Activated CD4-positive, alpha-beta memory T cell treated with anti-CD3 and anti-CD28 coated beads for 36 hours (primary cell): ENCODE results near the gene SNX1. TPM values are rescaled to one million over a fixed set of nuclear protein-coding genes. Genes with fewer than 3 reads are reported as not detected.
"Not testable (repeated sequence)": the region's sequence is repeated elsewhere in the genome, so short reads cannot be mapped to it uniquely, and the experiment has no call there.

Source experiments
- CTCF ChIA-PET: fragments of 350-600 bp; sonication (Branson Sonifier 250); formaldehyde crosslinking; loops from one replicate; lab custom pipeline; 2021; ENCODE audit warnings: antibody characterized with exemption, inconsistent platforms; lab: Charles Lee
- POLR2A ChIA-PET: fragments of 350-600 bp; sonication (Branson Sonifier 250); formaldehyde crosslinking; loops from one replicate; lab custom pipeline; 2021; ENCODE audit warnings: antibody characterized with exemption; lab: Charles Lee
- DNase-seq: peaks from one replicate; pipeline ENCODE4 v3.0.0-alpha.2; 2020
- H3K27ac Mint-ChIP-seq: one replicate; pipeline ENCODE4 v1.8.0; 2021; ENCODE audit warnings: mixed read lengths
- H3K27me3 Mint-ChIP-seq: one replicate; pipeline ENCODE4 v1.8.0; 2021; ENCODE audit warnings: mixed read lengths
- H3K36me3 Mint-ChIP-seq: one replicate; pipeline ENCODE4 v1.8.0; 2021; ENCODE audit warnings: mixed read lengths
- H3K4me1 Mint-ChIP-seq: one replicate; pipeline ENCODE4 v1.8.0; 2021; ENCODE audit warnings: low read depth, mixed read lengths
- H3K4me3 Mint-ChIP-seq: one replicate; pipeline ENCODE4 v1.8.0; 2021; ENCODE audit warnings: mild to moderate bottlenecking, mixed read lengths
- H3K9me3 Mint-ChIP-seq: one replicate; pipeline ENCODE4 v1.8.0; 2021; ENCODE audit warnings: mixed read lengths
- intact Hi-C: fragments of 100-400 bp; cut with micrococcal nuclease; formaldehyde crosslinking; loops from one replicate; pipeline ENCODE4 v1.15.1; 2023
- total RNA-seq, 2 experiments: library from RNA; stranded (reverse); gene quantifications; one replicate each; pipeline ENCODE4 v1.2.3, GENCODE V29; 2021

Gene SNX1
- total RNA-seq, 2 experiments from 2014 or later = 99.3 to 102 TPM

DNA sequence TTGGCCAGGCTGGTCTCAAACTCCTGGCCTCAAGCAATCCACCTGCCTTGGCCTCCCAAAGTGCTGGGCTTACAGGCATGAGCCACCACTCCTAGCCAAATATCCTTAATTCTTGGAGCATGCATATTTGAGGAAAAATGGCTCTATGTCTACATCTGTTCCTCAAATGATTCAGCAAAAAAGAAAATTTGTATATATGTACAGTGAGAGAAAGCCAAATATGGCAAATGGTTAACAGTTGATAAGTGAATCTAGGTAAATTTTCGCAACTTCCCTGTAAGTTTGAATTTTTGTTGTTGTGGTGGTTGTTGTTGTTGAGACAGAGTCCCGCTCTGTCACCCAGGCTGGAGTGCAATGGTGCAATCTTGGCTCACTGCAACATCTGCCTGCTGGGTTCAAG lies 36.7 kb upstream of the SNX1 start:
- CTCF ChIA-PET = interaction anchor here (0.9 kb wide), 1 partner anchor 406 kb away, joined by 3 read pairs; no protein-coding TSS in a partner anchor
- H3K9me3 Mint-ChIP-seq, H3K4me1 Mint-ChIP-seq, H3K4me3 Mint-ChIP-seq, H3K27me3 Mint-ChIP-seq, POLR2A ChIA-PET, H3K27ac Mint-ChIP-seq, H3K36me3 Mint-ChIP-seq, intact Hi-C loops, DNase-seq: not testable (repeated sequence)

DNA sequence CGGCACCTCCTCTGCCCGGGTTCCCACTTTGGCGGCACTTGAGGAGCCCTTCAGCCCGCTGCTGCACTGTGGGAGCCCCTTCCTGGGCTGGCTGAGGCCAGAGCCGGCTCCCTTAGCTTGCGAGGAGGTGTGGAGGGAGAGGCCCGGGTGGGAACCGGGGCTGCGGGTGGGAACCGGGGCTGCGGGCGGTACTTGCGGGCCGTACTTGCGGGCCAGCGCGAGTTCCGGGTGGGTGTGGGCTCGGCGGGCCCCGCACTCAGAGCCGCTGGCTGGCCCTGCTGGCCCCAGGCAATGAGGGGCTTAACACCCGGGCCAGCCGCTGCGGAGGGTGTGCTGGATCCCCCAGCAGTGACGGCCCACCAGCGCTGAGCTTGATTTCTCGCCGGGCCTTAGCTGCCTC lies 35.1 kb upstream of the SNX1 start:
- POLR2A ChIA-PET = no interaction called here
- Mint-ChIP-seq H3K36me3 (no peaks in the 10 kb centered on the region), H3K4me3 (no peak overlapping the region), H3K27ac (no peak overlapping the region), H3K9me3 (no peaks in the 10 kb centered on the region), H3K4me1 (no peaks in the 10 kb centered on the region), H3K27me3 (no peaks in the 10 kb centered on the region)
- no peak for DNase-seq
- CTCF ChIA-PET = interaction anchor here (0.8 kb wide), 1 partner anchor 594 kb away, joined by 3 read pairs; no protein-coding TSS in a partner anchor
- intact Hi-C loops = loop anchor here (10.0 kb wide), 1 partner anchor 776 kb away; no protein-coding TSS in a partner anchor

GRCh38 chr15:64066451-64066850 lies 29.3 kb upstream of the SNX1 start:
- H3K4me3 Mint-ChIP-seq = no peak overlapping the region
- intact Hi-C loops = loop anchor here (5.0 to 10.0 kb wide), 3 partner anchors 174 to 782 kb away; partner anchors contain the start of gene HERC1
- DNase-seq = no peak
- no peaks in the 10 kb centered on the region for H3K9me3 Mint-ChIP-seq
- ChIA-PET CTCF (interaction anchor here (0.8 to 9.2 kb wide), 12 partner anchors 20 to 457 kb away, joined by 3 to 161 read pairs (median 7); partner anchors contain the start of gene DAPK2), POLR2A (no interaction called here)
- H3K4me1 Mint-ChIP-seq = peaks cover 4% of the 10 kb centered on the region
- H3K27ac Mint-ChIP-seq = no peak overlapping the region
- H3K27me3 Mint-ChIP-seq = no peaks in the 10 kb centered on the region
- no peaks in the 10 kb centered on the region for H3K36me3 Mint-ChIP-seq

- Mint-ChIP-seq H3K36me3 (peaks cover 4% of the 10 kb centered on the region), H3K27me3 (no peaks in the 10 kb centered on the region), H3K9me3 (no peaks in the 10 kb centered on the region), H3K4me3 (no peak overlapping the region), H3K4me1 (peaks cover 4% of the 10 kb centered on the region), H3K27ac (peak overlapping the region; percentile 38)
- intact Hi-C loops = loop anchor here (1.0 to 10.0 kb wide), 5 partner anchors 175 to 783 kb away; partner anchors contain the start of gene HERC1
- ChIA-PET CTCF (interaction anchor here (0.5 to 9.2 kb wide), 41 partner anchors 9 to 1680 kb away, joined by 3 to 161 read pairs (median 4); partner anchors contain the start of genes CIAO2A and DAPK2), POLR2A (interaction anchor here (0.9 kb wide), 1 partner anchor 174 kb away, joined by 3 read pairs; no protein-coding TSS in a partner anchor)
- peak; percentile 73 for DNase-seq
These were observed 28.2 kb upstream of the SNX1 start for GRCh38 chr15:64067564-64068030.

DNA sequence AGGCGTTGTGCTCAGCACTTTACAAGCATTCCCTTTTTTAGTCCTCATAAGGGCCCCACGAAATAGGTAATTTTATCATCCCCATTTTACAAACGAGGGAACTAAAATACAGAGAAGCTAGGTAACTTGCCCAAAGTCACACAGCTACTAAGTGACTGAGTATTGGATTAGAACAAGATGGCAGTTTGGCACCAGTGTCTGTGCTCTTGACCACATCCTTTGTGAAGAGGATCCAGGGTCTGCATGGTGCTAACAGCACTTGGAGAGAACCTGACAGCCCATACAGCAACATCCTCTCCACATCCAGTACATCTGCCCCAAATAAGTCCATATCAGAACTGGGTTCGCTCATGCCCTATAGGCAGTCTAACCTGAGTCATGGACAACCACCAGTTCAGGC lies 27.6 kb upstream of the SNX1 start:
- Mint-ChIP-seq H3K4me1 (peaks cover 4% of the 10 kb centered on the region), H3K27me3 (no peaks in the 10 kb centered on the region), H3K36me3 (peaks cover 4% of the 10 kb centered on the region), H3K27ac (no peak overlapping the region), H3K9me3 (no peaks in the 10 kb centered on the region), H3K4me3 (no peak overlapping the region)
- no peak for DNase-seq
- ChIA-PET CTCF (interaction anchor here (0.6 to 9.2 kb wide), 36 partner anchors 8 to 601 kb away, joined by 3 to 161 read pairs (median 4); partner anchors contain the start of genes CIAO2A and DAPK2), POLR2A (no interaction called here)
- intact Hi-C loops = loop anchor here (5.0 to 10.0 kb wide), 3 partner anchors 176 to 783 kb away; partner anchors contain the start of gene HERC1

GRCh38 chr15:64070106-64070505 lies 25.7 kb upstream of the SNX1 start:
- POLR2A ChIA-PET = no interaction called here
- Mint-ChIP-seq H3K4me1 (peaks cover 4% of the 10 kb centered on the region), H3K36me3 (peaks cover 6% of the 10 kb centered on the region), H3K9me3 (no peaks in the 10 kb centered on the region), H3K27ac (no peak overlapping the region), H3K4me3 (no peak overlapping the region), H3K27me3 (no peaks in the 10 kb centered on the region)
- intact Hi-C loops = no loop called here
- no peak for DNase-seq
- CTCF ChIA-PET = interaction anchor here (0.8 to 9.2 kb wide), 7 partner anchors 18 to 317 kb away, joined by 3 to 161 read pairs (median 5); partner anchors contain the start of gene DAPK2

DNA sequence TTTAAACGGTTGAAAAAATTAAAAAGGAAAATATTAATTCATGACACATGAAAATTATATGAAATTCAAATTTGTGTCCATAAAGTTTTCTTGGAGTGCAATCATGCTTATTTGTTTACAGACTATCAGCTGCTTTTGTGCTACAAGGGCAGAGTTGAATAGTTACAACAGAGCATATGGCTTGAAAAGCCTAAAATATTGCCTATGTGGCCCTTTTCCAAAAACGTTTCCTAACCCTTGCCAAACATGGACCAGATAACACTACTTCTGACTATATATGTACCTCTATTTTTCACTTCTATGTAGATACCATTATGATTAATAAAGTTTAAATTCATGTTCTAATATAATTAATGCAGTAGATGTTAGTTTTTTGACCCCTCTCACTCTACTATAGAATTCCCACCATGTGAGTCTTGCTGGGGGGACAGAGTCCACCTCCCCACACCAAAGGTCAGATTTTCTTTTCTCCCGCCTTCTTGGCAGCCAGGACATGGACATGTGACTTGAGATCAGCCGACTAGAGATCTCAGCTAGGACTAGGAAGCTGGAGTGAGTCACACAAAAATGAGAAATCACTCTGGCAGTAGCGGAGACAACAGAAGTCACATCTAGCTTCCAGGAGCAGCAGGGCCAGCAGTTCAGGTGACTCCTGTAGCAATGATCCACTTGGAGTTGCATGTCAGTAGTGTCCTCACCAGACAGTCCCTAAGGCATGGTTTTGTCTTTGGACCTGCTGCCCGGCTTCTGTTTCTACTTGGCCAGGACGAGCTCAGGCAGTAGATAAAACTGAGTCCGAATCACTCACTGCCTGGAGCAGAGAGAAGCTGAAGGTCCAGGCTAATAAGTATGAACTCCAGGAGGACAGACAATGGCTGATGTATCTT lies 24.6 kb upstream of the SNX1 start:
- Mint-ChIP-seq H3K27ac (no peak overlapping the region), H3K27me3 (no peaks in the 10 kb centered on the region), H3K4me1 (peaks cover 6% of the 10 kb centered on the region), H3K9me3 (no peaks in the 10 kb centered on the region), H3K4me3 (no peak overlapping the region), H3K36me3 (peaks cover 6% of the 10 kb centered on the region)
- CTCF ChIA-PET = interaction anchor here (0.9 to 9.2 kb wide), 9 partner anchors 25 to 461 kb away, joined by 3 to 161 read pairs (median 5); partner anchors contain the start of gene DAPK2
- intact Hi-C loops = no loop called here
- DNase-seq = no peak
- POLR2A ChIA-PET = interaction anchor here (1.0 kb wide), 1 partner anchor 15 kb away, joined by 5 read pairs; no protein-coding TSS in a partner anchor

DNA sequence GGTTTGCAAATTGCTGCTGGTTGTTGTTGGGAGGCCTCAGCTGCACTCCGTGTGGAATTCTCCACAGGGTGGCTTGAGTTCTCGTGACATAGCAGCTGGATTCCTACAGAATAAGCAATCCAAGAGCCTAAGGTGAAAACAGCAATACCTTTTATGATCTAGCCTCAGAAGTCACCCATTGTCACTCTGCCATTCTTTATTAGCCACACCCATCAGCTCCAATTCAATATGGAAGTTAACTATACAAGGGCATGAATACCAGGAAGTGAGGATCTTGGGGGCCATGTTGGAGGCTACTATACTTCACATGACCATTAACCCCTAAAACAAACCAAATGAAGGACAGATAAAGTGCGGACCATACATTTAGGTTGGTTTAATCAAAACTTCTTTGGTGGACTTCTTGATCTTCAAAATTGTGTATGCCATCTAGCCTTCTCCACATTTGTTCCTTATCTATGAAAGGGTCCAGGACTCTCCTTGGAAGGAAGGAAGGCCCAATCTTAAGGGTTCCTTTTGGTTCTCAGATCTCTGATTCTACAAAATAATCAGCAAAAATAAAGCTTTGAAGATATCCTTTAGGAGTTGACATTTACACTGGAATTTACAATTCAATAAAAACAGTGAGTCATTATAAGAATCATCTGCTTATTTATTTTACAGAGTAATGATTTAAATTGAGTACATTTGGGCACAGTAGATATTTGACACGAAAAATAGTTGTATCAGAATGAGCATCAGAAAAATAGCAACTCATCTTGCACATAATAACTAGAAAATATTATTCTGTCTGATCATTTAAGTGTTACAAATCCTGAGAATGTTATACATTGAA lies 23.6 kb upstream of the SNX1 start:
- CTCF ChIA-PET = interaction anchor here (0.9 to 2.4 kb wide), 6 partner anchors 26 to 462 kb away, joined by 3 to 7 read pairs (median 4); partner anchors contain the start of gene DAPK2
- intact Hi-C loops = no loop called here
- H3K9me3 Mint-ChIP-seq = no peaks in the 10 kb centered on the region
- no peaks in the 10 kb centered on the region for H3K27me3 Mint-ChIP-seq
- peaks cover 6% of the 10 kb centered on the region for H3K36me3 Mint-ChIP-seq
- peaks cover 8% of the 10 kb centered on the region for H3K4me1 Mint-ChIP-seq
- no peak overlapping the region for H3K27ac Mint-ChIP-seq
- no peak for DNase-seq
- no peak overlapping the region for H3K4me3 Mint-ChIP-seq
- POLR2A ChIA-PET = interaction anchor here (1.0 kb wide), 1 partner anchor 14 kb away, joined by 5 read pairs; no protein-coding TSS in a partner anchor

GRCh38 chr15:64072812-64073211 lies 23.0 kb upstream of the SNX1 start:
- no peaks in the 10 kb centered on the region for H3K27me3 Mint-ChIP-seq

GRCh38 chr15:64073496-64073895 lies 22.3 kb upstream of the SNX1 start:
- intact Hi-C loops, H3K36me3 Mint-ChIP-seq, H3K27ac Mint-ChIP-seq, H3K4me3 Mint-ChIP-seq, H3K9me3 Mint-ChIP-seq, H3K4me1 Mint-ChIP-seq, DNase-seq, H3K27me3 Mint-ChIP-seq, POLR2A ChIA-PET: not testable (repeated sequence)
- CTCF ChIA-PET = interaction anchor here (0.6 to 1.8 kb wide), 3 partner anchors 255 to 439 kb away, joined by 3 to 6 read pairs (median 4); no protein-coding TSS in a partner anchor

More at GRCh38 chr15:64072812-64073211, 23.0 kb upstream of the SNX1 start:
- Mint-ChIP-seq H3K27ac (no peak overlapping the region), H3K4me3 (no peak overlapping the region), H3K4me1 (peaks cover 4% of the 10 kb centered on the region), H3K9me3 (no peaks in the 10 kb centered on the region), H3K36me3 (peaks cover 6% of the 10 kb centered on the region)
- DNase-seq = no peak
- POLR2A ChIA-PET = no interaction called here
- CTCF ChIA-PET = interaction anchor here (0.6 to 2.4 kb wide), 4 partner anchors 321 to 463 kb away, joined by 4 to 7 read pairs (median 6); no protein-coding TSS in a partner anchor
- intact Hi-C loops = no loop called here

DNA sequence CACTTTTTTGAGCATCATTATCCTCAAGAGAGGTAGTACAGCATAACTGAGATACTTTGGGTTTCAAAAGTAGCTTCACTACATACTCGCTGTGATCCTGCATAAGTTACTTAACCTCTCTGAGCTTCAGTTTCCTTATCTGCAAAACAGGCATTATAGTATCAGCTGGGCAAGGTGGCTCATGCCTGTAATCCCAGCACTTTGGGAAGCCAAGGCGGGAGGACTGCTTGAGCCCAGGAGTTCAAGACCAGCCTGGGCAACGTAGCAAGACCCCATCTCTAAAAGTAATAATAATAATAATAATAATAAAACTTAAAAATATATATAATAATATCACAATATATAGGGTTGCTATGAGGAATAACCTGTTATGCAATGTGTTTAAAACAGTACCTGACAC lies 13.0 kb upstream of the SNX1 start:
- Mint-ChIP-seq H3K36me3 (peaks cover 20% of the 10 kb centered on the region), H3K27me3 (no peaks in the 10 kb centered on the region), H3K27ac (no peak overlapping the region), H3K4me3 (no peak overlapping the region), H3K4me1 (no peaks in the 10 kb centered on the region), H3K9me3 (no peaks in the 10 kb centered on the region)
- ChIA-PET CTCF (interaction anchor here (0.7 to 1.2 kb wide), 2 partner anchors 137 to 256 kb away, joined by 4 read pairs; no protein-coding TSS in a partner anchor), POLR2A (no interaction called here)
- no peak for DNase-seq
- intact Hi-C loops = no loop called here
